Forelimb muscle (tissue), 1 donor: ENCODE results near the gene PHLPP2. TPM values are rescaled to one million over a fixed set of nuclear protein-coding genes. Genes with fewer than 3 reads are reported as not detected.
"Not testable (repeated sequence)": the region's sequence is repeated elsewhere in the genome, so short reads cannot be mapped to it uniquely, and the experiment has no call there.

Experiments used
- DNase-seq: peaks from one replicate; pipeline ENCODE4 v3.0.0-alpha.2; 2013; ENCODE audit warnings: low read depth
- polyA plus RNA-seq: library from polyadenylated mRNA; unstranded; fragments of 120-200 nt; gene quantifications from one replicate; pipeline ENCODE4 v1.2.1, GENCODE V29; 2013; ENCODE audit not compliant: insufficient read length

Gene PHLPP2
- polyA plus RNA-seq, 1 donor, result 5.7 TPM

GRCh38 chr16:71625113-71625850 is 99.2 kb downstream of the PHLPP2 start:
- DNase-seq, result no peak

- DNase-seq, result no peak
Observed at GRCh38 chr16:71623597-71623996, 100.9 kb downstream of the PHLPP2 start.

GRCh38 chr16:71622088-71622487 is 102.4 kb downstream of the PHLPP2 start:
- no peak for DNase-seq

GRCh38 chr16:71618429-71618828 is 106.1 kb downstream of the PHLPP2 start:
- DNase-seq, result no peak

GRCh38 chr16:71614956-71615355 is 109.5 kb downstream of the PHLPP2 start:
- DNase-seq, result not testable (repeated sequence)

- DNase-seq, result no peak
Observed at GRCh38 chr16:71610936-71611871, 113.3 kb downstream of the PHLPP2 start.

- DNase-seq, result no peak
Observed at GRCh38 chr16:71610447-71610846, 114.1 kb downstream of the PHLPP2 start.

- no peak for DNase-seq
Observed at GRCh38 chr16:71609066-71609465, 115.4 kb downstream of the PHLPP2 start.

GRCh38 chr16:71600822-71601221 is 123.7 kb downstream of the PHLPP2 start:
- DNase-seq, result no peak

- not testable (repeated sequence) for DNase-seq
Observed at GRCh38 chr16:71598426-71598825, 126.1 kb downstream of the PHLPP2 start.

GRCh38 chr16:71595340-71595826 is 129.1 kb downstream of the PHLPP2 start:
- DNase-seq, result not testable (repeated sequence)

Other genes starting within 250 kb of the PHLPP2 start
- gene ZNF19, start 235.4 kb downstream of the PHLPP2 start, polyA plus RNA-seq, result 2.7 TPM
- gene CHST4, start 198.3 kb downstream of the PHLPP2 start, polyA plus RNA-seq, result not detected
- gene TAT, start 147.6 kb downstream of the PHLPP2 start, polyA plus RNA-seq, result not detected
- 0.22 TPM for gene MARVELD3, start 98.5 kb downstream of the PHLPP2 start, polyA plus RNA-seq
- gene AP1G1, start 84.1 kb upstream of the PHLPP2 start, polyA plus RNA-seq, result 43.4 TPM
- gene ATXN1L, start 121.3 kb upstream of the PHLPP2 start, polyA plus RNA-seq, result 15.8 TPM
- 7.4 TPM for gene ZNF821, start 159.5 kb upstream of the PHLPP2 start, polyA plus RNA-seq
- 169 TPM for gene IST1, start 170.8 kb upstream of the PHLPP2 start, polyA plus RNA-seq